ENCODE data around the gene KIRREL2. TPM values are rescaled to one million over a fixed set of nuclear protein-coding genes. Genes with fewer than 3 reads are reported as not detected.

The KIRREL2 gene
- total and polyA plus RNA-seq, 4 donors, result not detected

GRCh38 chr19:35842666-35843272 lies 13.9 kb upstream of the KIRREL2 start:
- Histone ChIP-seq H3K9ac (ENCODE audit: low read depth in 1 of 2, low read length in 2 of 2) (no peak overlapping the region), H3K27ac (ENCODE audit: low read depth in 1 of 2, low read length in 2 of 2) (no peak overlapping the region), H3K9me3 (ENCODE audit: control insufficient read depth in 4 of 4, low read length in 3 of 4) (peaks cover 0 to 3% (median 1%) of the 10 kb centered on the region in 4 donors), H3K4me1 (ENCODE audit: control insufficient read depth in 4 of 4, insufficient read depth in 4 of 4, low read length in 3 of 4) (peaks cover 0 to 6% (median 5%) of the 10 kb centered on the region in 4 donors), H3K27me3 (ENCODE audit: control insufficient read depth in 4 of 4, insufficient read depth in 4 of 4, low read length in 3 of 4) (peaks cover 0 to 11% (median 9%) of the 10 kb centered on the region in 4 donors), H3K4me3 (ENCODE audit: low read depth in 1 of 3, low read length in 3 of 3) (no peak overlapping the region), H3K36me3 (ENCODE audit: control insufficient read depth in 4 of 4, insufficient read depth in 3 of 4, low read depth in 1 of 4, low read length in 3 of 4) (no peaks in the 10 kb centered on the region)
- DNase-seq (ENCODE audit: low spot score), result no peak
- TF ChIP-seq SP1 (IDR thresholded peaks at IDR 0.05), result no peak
- TF ChIP-seq TAF1 (conservative IDR thresholded peaks at IDR 0.05), result no peak
- WGBS, result 77% methylated on average over 4 of the region's 4 CpGs

- Histone ChIP-seq H3K4me3 (ENCODE audit: low read depth in 1 of 3, low read length in 3 of 3) (no peak overlapping the region), H3K9me3 (ENCODE audit: control insufficient read depth in 4 of 4, low read length in 3 of 4) (peaks cover 0 to 2% (median 0%) of the 10 kb centered on the region in 4 donors), H3K9ac (ENCODE audit: low read depth in 1 of 2, low read length in 2 of 2) (no peak overlapping the region), H3K4me1 (ENCODE audit: control insufficient read depth in 4 of 4, insufficient read depth in 4 of 4, low read length in 3 of 4) (peaks cover 0 to 6% (median 5%) of the 10 kb centered on the region in 4 donors), H3K27ac (ENCODE audit: low read depth in 1 of 2, low read length in 2 of 2) (no peak overlapping the region), H3K36me3 (ENCODE audit: control insufficient read depth in 4 of 4, insufficient read depth in 3 of 4, low read depth in 1 of 4, low read length in 3 of 4) (no peaks in the 10 kb centered on the region), H3K27me3 (ENCODE audit: control insufficient read depth in 4 of 4, insufficient read depth in 4 of 4, low read length in 3 of 4) (peaks cover 0 to 11% (median 10%) of the 10 kb centered on the region in 4 donors)
- 10% methylated on average over 42 of the region's 42 CpGs for WGBS
- no peak for DNase-seq (ENCODE audit: low spot score)
- TF ChIP-seq SP1 (IDR thresholded peaks at IDR 0.05) (no peak), EGR1 (IDR thresholded peaks at IDR 0.05; ENCODE audit: low read depth in 2 of 2) (no peak), GABPA (IDR thresholded peaks at IDR 0.05 in 1 of 2, conservative IDR thresholded peaks at IDR 0.05 in 1 of 2) (no peak), HNF4A (conservative IDR thresholded peaks at IDR 0.05) (no peak), REST (IDR thresholded peaks at IDR 0.05) (no peak), FOXA1 (IDR thresholded peaks at IDR 0.05) (no peak), ZBTB33 (IDR thresholded peaks at IDR 0.05) (no peak), NR2F2 (IDR thresholded peaks at IDR 0.05) (no peak), YY1 (IDR thresholded peaks at IDR 0.05) (no peak), FOXA2 (IDR thresholded peaks at IDR 0.05) (no peak), RXRA (IDR thresholded peaks at IDR 0.05) (no peak), JUND (IDR thresholded peaks at IDR 0.05) (no peak), RAD21 (IDR thresholded peaks at IDR 0.05) (no peak), HNF4G (IDR thresholded peaks at IDR 0.05) (no peak), TAF1 (conservative IDR thresholded peaks at IDR 0.05) (no peak), MAX (IDR thresholded peaks at IDR 0.05) (no peak), ATF3 (IDR thresholded peaks at IDR 0.05) (no peak), CTCF (IDR thresholded peaks at IDR 0.05; ENCODE audit: low read depth, low read length, missing input control) (no peak)
Measured at GRCh38 chr19:35843676-35844481, 12.8 kb upstream of the KIRREL2 start.

Measured in liver (tissue), 9 donors.